Measurements from ENCODE around the gene PRL.

- TF ChIP-seq CTCF (IDR thresholded peaks at IDR 0.05) (no peak), POLR2A (IDR thresholded peaks at IDR 0.05) (no peak)
Observed at GRCh38 chr6:22281341-22282085, 15.3 kb downstream of the PRL start.

All from body of pancreas (tissue), 4 donors.